K562 (cell line): ENCODE measurements around the gene HUNK. TPM values are rescaled to one million over a fixed set of nuclear protein-coding genes. Genes with fewer than 3 reads are reported as not detected.

Experiments
- ATAC-seq: fragments of 200-7000 bp; cut with Tn5 transposase; 3 replicates; pipeline ENCODE4 v1.9.1; 2020; ENCODE audit warnings: moderate library complexity
- BruUV-seq: library from RNA; stranded (reverse); fragments of 400-500 nt; replicated peaks from 2 replicates; lab custom pipeline; 2021; lab: Mats Ljungman, UMichigan
- CTCF ChIA-PET: fragments of 300-600 bp; formaldehyde crosslinking; extraction: SDS; loops from one replicate; lab custom pipeline; 2021; ENCODE audit warnings: low intra/inter-chr PET ratio; lab: Yijun Ruan, JAX
- POLR2A ChIA-PET: fragments of 300-600, 350-650 bp; sonication (Branson Sonifier 250); formaldehyde crosslinking; extraction: SDS; loops from one replicate; lab custom pipeline; 2021; ENCODE audit warnings: antibody characterized with exemption, inconsistent platforms; lab: Yijun Ruan, JAX
- DNase-seq, 4 experiments: peaks; one replicate each; pipeline versions ENCODE4 v3.0.0 to v3.0.0-alpha.2; 2011 to 2018; ENCODE audit warnings: low spot score in 3 of 4, mixed read lengths in 3 of 4; ENCODE audit errors: extremely low read depth in 1 of 4
- FAIRE-seq: peaks from 2 replicates; lab custom pipeline; 2011; peaks lifted over from hg19 to GRCh38; lab: Jason Lieb, UNC
- H2AFZ ChIP-seq: 2 replicates; pipeline ENCODE4 v1.6.0; 2011; ENCODE audit warnings: low read depth, low read length, control low read depth, inconsistent platforms
- H3K27ac ChIP-seq: fragments of 200-600 bp; 3 replicates; pipeline ENCODE4 v1.8.0; 2011; ENCODE audit warnings: low read depth, mild to moderate bottlenecking, control low read depth, inconsistent platforms, low read length, moderate library complexity, mixed read lengths; ENCODE audit errors: extremely low read depth
- H3K27me3 ChIP-seq, 2 experiments: fragments of 300-600 bp in 1 of 2; 2 replicates in 1 of 2; 3 replicates in 1 of 2; pipeline versions ENCODE4 v1.6.0 to v1.8.0; 2011; ENCODE audit warnings: inconsistent platforms in 2 of 2, low read length in 2 of 2, mild to moderate bottlenecking in 1 of 2, mixed read lengths in 1 of 2, moderate library complexity in 1 of 2; ENCODE audit not compliant: control insufficient read depth in 2 of 2, insufficient read depth in 2 of 2
- H3K36me3 ChIP-seq: fragments of 300-600 bp; 3 replicates; pipeline ENCODE4 v1.8.0; 2011; ENCODE audit warnings: mild to moderate bottlenecking, low read length, inconsistent platforms; ENCODE audit not compliant: control insufficient read depth, insufficient read depth
- H3K4me1 ChIP-seq, 2 experiments: fragments of 200-600 bp in 1 of 2; replicated peaks in 1 of 2; 2 replicates in 1 of 2; 3 replicates in 1 of 2; pipeline versions ENCODE4 v1.5.1 to v1.8.0; 2011; ENCODE audit warnings: inconsistent platforms in 2 of 2, low read length in 2 of 2, mild to moderate bottlenecking in 1 of 2, mixed read lengths in 1 of 2, moderate library complexity in 1 of 2; ENCODE audit not compliant: control insufficient read depth in 2 of 2, insufficient read depth in 2 of 2
- H3K4me2 ChIP-seq: 2 replicates; pipeline ENCODE4 v1.6.1; 2011; ENCODE audit warnings: low read length, control low read depth, inconsistent platforms, mixed read lengths; ENCODE audit not compliant: insufficient read depth
- H3K4me3 ChIP-seq: fragments of 200-600 bp; sonication (generic), shearing (Covaris generic); 2 replicates; pipeline ENCODE4 v1.5.1; 2016; ENCODE audit warnings: control low read depth, inconsistent platforms
- H3K79me2 ChIP-seq: fragments of 200-600 bp; 3 replicates; pipeline ENCODE4 v1.8.0; 2011; ENCODE audit warnings: low read length, inconsistent platforms; ENCODE audit not compliant: control insufficient read depth, insufficient read depth
- H3K9ac ChIP-seq, 2 experiments: 2 replicates each; pipeline versions ENCODE4 v1.6.0 to v1.6.1; 2011; ENCODE audit warnings: low read depth in 2 of 2, low read length in 2 of 2, control low read depth in 1 of 2, inconsistent platforms in 1 of 2, mild to moderate bottlenecking in 1 of 2, mixed read lengths in 1 of 2; ENCODE audit not compliant: insufficient read depth in 1 of 2
- H3K9me1 ChIP-seq: one replicate; pipeline ENCODE4 v1.6.0; 2011; ENCODE audit warnings: inconsistent platforms, mild to moderate bottlenecking, low read length, moderate library complexity; ENCODE audit not compliant: control insufficient read depth, insufficient read depth
- H3K9me3 ChIP-seq: replicated peaks from 2 replicates; pipeline ENCODE4 v1.5.1; 2011; ENCODE audit warnings: low read depth, low read length, inconsistent platforms; ENCODE audit not compliant: control insufficient read depth, insufficient read depth
- H4K20me1 ChIP-seq: replicated peaks from 2 replicates; pipeline ENCODE4 v1.6.1; 2011; ENCODE audit warnings: low read length, inconsistent platforms, mixed read lengths; ENCODE audit not compliant: control insufficient read depth, insufficient read depth
- ARID3A ChIP-seq: IDR thresholded peaks from 2 replicates; pipeline ENCODE4 v1.6.1; 2012; ENCODE audit warnings: low read depth, low read length, improper control_type of control experiment, borderline replicate concordance
- BHLHE40 ChIP-seq: IDR thresholded peaks from 2 replicates; pipeline ENCODE4 v1.6.1; 2011; ENCODE audit warnings: low read length, improper control_type of control experiment
- CBFA2T3 ChIP-seq: fragments of 450-650 bp; IDR thresholded peaks from 2 replicates; pipeline ENCODE4 v1.6.1; 2017
- CEBPB ChIP-seq: fragments of 450-650 bp; IDR thresholded peaks from 2 replicates; pipeline ENCODE4 v1.6.1; 2016; ENCODE audit warnings: missing genetic modification characterization, missing compliant biosample characterization
- CXXC5 ChIP-seq: fragments of 250-450 bp; sonication (Bioruptor Pico); IDR thresholded peaks from 2 replicates; pipeline ENCODE4 v1.8.0; 2022; ENCODE audit warnings: inconsistent platforms, mild to moderate bottlenecking, moderate library complexity
- DEAF1 ChIP-seq: fragments of 450-650 bp; formaldehyde crosslinking; IDR thresholded peaks from 2 replicates; pipeline ENCODE4 v1.4.0; 2020; ENCODE audit warnings: mild to moderate bottlenecking, moderate library complexity
- DPF2 ChIP-seq: fragments of 450-650 bp; IDR thresholded peaks from 2 replicates; pipeline ENCODE4 v1.6.1; 2016
- ELF1 ChIP-seq: fragments of 200-800 bp; sonication (Bioruptor generic); IDR thresholded peaks from 2 replicates; pipeline ENCODE4 v1.6.1; 2016; ENCODE audit warnings: missing genetic modification characterization, missing compliant biosample characterization
- NCOR1 ChIP-seq: fragments of 450-650 bp; IDR thresholded peaks from 2 replicates; pipeline ENCODE4 v1.6.1; 2016; ENCODE audit warnings: mild to moderate bottlenecking, moderate library complexity
- PRDM10 ChIP-seq: fragments of 450-650 bp; IDR thresholded peaks from 2 replicates; pipeline ENCODE4 v1.6.1; 2018; ENCODE audit not compliant: partially characterized antibody
- SREBF1 ChIP-seq: fragments of 150-350 bp; IDR thresholded peaks from 2 replicates; pipeline ENCODE4 v1.6.1; 2014; ENCODE audit warnings: antibody characterized with exemption, low read depth, low read length, borderline replicate concordance
- TEAD4 ChIP-seq, 2 experiments: sonication (generic) in 1 of 2; formaldehyde crosslinking in 1 of 2; IDR thresholded peaks; 2 replicates each; pipeline versions ENCODE4 v1.6.1 to v1.8.0; 2012 to 2022; ENCODE audit warnings: borderline replicate concordance in 1 of 2, inconsistent platforms in 1 of 2, low read length in 1 of 2, mild to moderate bottlenecking in 1 of 2, missing genetic modification reagents in 1 of 2
- ZNF143 ChIP-seq: sonication (generic); formaldehyde crosslinking; IDR thresholded peaks from 2 replicates; pipeline ENCODE4 v1.9.0; 2022; ENCODE audit warnings: mild to moderate bottlenecking, missing genetic modification reagents
- ZNF511 ChIP-seq: sonication (generic); formaldehyde crosslinking; IDR thresholded peaks from 2 replicates; pipeline ENCODE4 v1.8.0; 2022; ENCODE audit warnings: mild to moderate bottlenecking, missing genetic modification reagents
- WGBS: fragments of 100-300 bp; shearing (Covaris generic); methylation state at CpG from one replicate; pipeline ENCODE4 v1.1.6; 2016; ENCODE audit warnings: low coverage, mixed read lengths; ENCODE audit not compliant: insufficient coverage; ENCODE audit errors: missing lambda C conversion rate; 5-methylcytosine and 5-hydroxymethylcytosine counted together
- in situ Hi-C: fragments of 300-500 bp; cut with MboI; formaldehyde crosslinking; loops from 4 replicates; pipeline ENCODE4 v1.15.0; 2018; ENCODE audit warnings: inconsistent platforms, mixed read lengths
- intact Hi-C: fragments of 100-400 bp; cut with micrococcal nuclease; formaldehyde crosslinking; loops from 2 replicates; pipeline ENCODE4 v1.14.2; 2022
- polyA plus RNA-seq, 8 experiments: library from polyadenylated mRNA; depleted of rRNA in 4 of 8; stranded (reverse) in 5 of 8; unstranded in 3 of 8; fragments of >200 nt; fragmentation: Nextera tagmentation in 2 of 8; fragmentation: Illumina TruSeq in 1 of 8; extraction: Ambion mirVana in 2 of 8; extraction: Trizol in 1 of 8; gene quantifications; 2 replicates each; pipeline versions ENCODE4 v1.2.1 to v1.2.3, GENCODE V29; 2011 to 2014; ENCODE audit warnings: inconsistent platforms in 1 of 8, missing spikeins in 1 of 8
- total RNA-seq, 7 experiments: library from RNA; depleted of rRNA in 6 of 7; stranded (reverse); fragments of >200 nt in 6 of 7; fragmentation: Illumina TruSeq in 2 of 7; extraction: Trizol in 2 of 7; gene quantifications; 2 replicates each; pipeline versions ENCODE4 v1.2.1 to v1.2.3, GENCODE V29; 2011 to 2021; ENCODE audit warnings: low replicate concordance in 1 of 7

Gene HUNK
- total and polyA plus RNA-seq, 9 of the 15 experiments (the other 6 are each of a cell fraction or from before 2014, with no cell fraction given), result not detected

- intact Hi-C loops, result no loop called here
- no TSS peak for BruUV-seq
- H3K9me3 ChIP-seq, result no peaks in the 10 kb centered on the region
- H3K4me1 ChIP-seq, result no peaks in the 10 kb centered on the region; a peak in 1 of 5 replicates
- H3K79me2 ChIP-seq, result no peaks in the 10 kb centered on the region
- FAIRE-seq, result no peak
- H4K20me1 ChIP-seq, result no peaks in the 10 kb centered on the region
- H3K9ac ChIP-seq, result no peak overlapping the region
- ATAC-seq, result peak; percentile 89
- no peak overlapping the region for H2AFZ ChIP-seq
- ChIA-PET POLR2A (interaction anchor here (1.1 kb wide), 1 partner anchor 13 kb away, joined by 4 read pairs; no protein-coding TSS in a partner anchor), CTCF (no interaction called here)
- no peaks in the 10 kb centered on the region for H3K9me1 ChIP-seq
- no peak overlapping the region for H3K4me2 ChIP-seq
- H3K4me3 ChIP-seq, result no peak overlapping the region
- in situ Hi-C loops, result no loop called here
- under 1% methylated on average over 13 of the region's 13 CpGs for WGBS
- DNase-seq, result peak in 2 of 4 experiments; percentile 47 to 62
- H3K36me3 ChIP-seq, result no peaks in the 10 kb centered on the region
- peaks cover 19 to 38% of the 10 kb centered on the region in 2 experiments; a peak in 4 of 5 replicates for H3K27me3 ChIP-seq
- H3K27ac ChIP-seq, result no peak overlapping the region
- TF ChIP-seq CEBPB (tag), result peak; percentile 89
- TF ChIP-seq NCOR1, result peak; percentile 50; the same call in 1 of the 2 replicates
- peak; percentile 73 for TF ChIP-seq BHLHE40
- TF ChIP-seq PRDM10, result no peak
- TF ChIP-seq ZNF511, result no peak
- peak; percentile 56; the same call in 1 of the 2 replicates for TF ChIP-seq TEAD4 (IDR thresholded peaks at IDR 0.05; ENCODE audit: low read length)
- TF ChIP-seq TEAD4 (CRISPR knock-in tag; IDR thresholded peaks at IDR 0.05; ENCODE audit: borderline replicate concordance), result no peak
- TF ChIP-seq ZNF143, result no peak
- peak; percentile 81 for TF ChIP-seq CBFA2T3
- no peak for TF ChIP-seq DEAF1 (CRISPR knock-in tag)
- peak; percentile 34; the same call in 1 of the 2 replicates for TF ChIP-seq CXXC5 (CRISPR knock-in tag)
- no peak for TF ChIP-seq SREBF1
- no peak for TF ChIP-seq ARID3A
- TF ChIP-seq ELF1 (tag), result no peak
- 0 out of 2 replicates have a peak, but pooled peaks have one; percentile 22 for TF ChIP-seq DPF2
Measured at GRCh38 chr21:31887391-31887841, 14.6 kb downstream of the HUNK start.
